ENCODE data around the gene MBTD1.

DNA sequence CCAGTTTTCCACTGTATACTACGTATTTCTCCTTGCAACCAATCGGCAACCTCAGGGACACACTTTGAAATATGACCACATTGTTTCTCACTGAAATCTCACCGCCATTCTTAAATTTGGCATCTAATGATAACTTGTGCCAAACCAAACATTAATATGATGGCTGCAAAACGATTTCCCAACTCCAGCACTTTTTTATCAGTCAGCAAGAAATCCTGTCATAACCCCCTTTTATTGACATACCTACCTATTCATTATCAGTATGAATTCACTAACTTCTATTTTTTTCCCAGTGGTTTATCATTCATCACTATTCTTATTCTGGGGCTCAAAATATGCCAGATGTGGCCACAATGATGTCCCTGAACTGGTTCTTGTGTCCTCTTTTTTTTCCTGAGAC lies 15.8 kb downstream of the MBTD1 start:
- TF ChIP-seq L3MBTL2 (conservative IDR thresholded peaks at IDR 0.05) (no peak), FOXK2 (IDR thresholded peaks at IDR 0.05) (no peak), NFRKB (IDR thresholded peaks at IDR 0.05) (no peak), SUZ12 (IDR thresholded peaks at IDR 0.05) (no peak), FOXM1 (IDR thresholded peaks at IDR 0.05; ENCODE audit: borderline replicate concordance) (no peak), FOXA1 (IDR thresholded peaks at IDR 0.05) (no peak), CTBP1 (IDR thresholded peaks at IDR 0.05; ENCODE audit: borderline replicate concordance) (no peak), BHLHE40 (IDR thresholded peaks at IDR 0.05; ENCODE audit: borderline replicate concordance) (no peak), LEF1 (IDR thresholded peaks at IDR 0.05; ENCODE audit: borderline replicate concordance) (no peak), ELF4 (IDR thresholded peaks at IDR 0.05) (no peak), ZNF384 (IDR thresholded peaks at IDR 0.05) (no peak), HDGF (IDR thresholded peaks at IDR 0.05; ENCODE audit: borderline replicate concordance) (no peak), SP1 (IDR thresholded peaks at IDR 0.05) (no peak)
- TF ChIP-seq, protein P1, sequence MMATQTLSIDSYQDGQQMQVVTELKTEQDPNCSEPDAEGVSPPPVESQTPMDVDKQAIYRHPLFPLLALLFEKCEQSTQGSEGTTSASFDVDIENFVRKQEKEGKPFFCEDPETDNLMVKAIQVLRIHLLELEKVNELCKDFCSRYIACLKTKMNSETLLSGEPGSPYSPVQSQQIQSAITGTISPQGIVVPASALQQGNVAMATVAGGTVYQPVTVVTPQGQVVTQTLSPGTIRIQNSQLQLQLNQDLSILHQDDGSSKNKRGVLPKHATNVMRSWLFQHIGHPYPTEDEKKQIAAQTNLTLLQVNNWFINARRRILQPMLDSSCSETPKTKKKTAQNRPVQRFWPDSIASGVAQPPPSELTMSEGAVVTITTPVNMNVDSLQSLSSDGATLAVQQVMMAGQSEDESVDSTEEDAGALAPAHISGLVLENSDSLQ (IDR thresholded peaks at IDR 0.05), result no peak

Measured in HEK293T (cell line).